GM11168 (cell line): ENCODE data around the gene RPS6KA4.

ENCODE experiments used
- in situ Hi-C: fragments of 300-500 bp; cut with MboI; formaldehyde crosslinking; loops from one replicate; pipeline ENCODE4 v1.12.0; 2022; ENCODE audit warnings: low sequenced_read_pairs; ENCODE audit not compliant: unreplicated experiment

RPS6KA4 gene

DNA sequence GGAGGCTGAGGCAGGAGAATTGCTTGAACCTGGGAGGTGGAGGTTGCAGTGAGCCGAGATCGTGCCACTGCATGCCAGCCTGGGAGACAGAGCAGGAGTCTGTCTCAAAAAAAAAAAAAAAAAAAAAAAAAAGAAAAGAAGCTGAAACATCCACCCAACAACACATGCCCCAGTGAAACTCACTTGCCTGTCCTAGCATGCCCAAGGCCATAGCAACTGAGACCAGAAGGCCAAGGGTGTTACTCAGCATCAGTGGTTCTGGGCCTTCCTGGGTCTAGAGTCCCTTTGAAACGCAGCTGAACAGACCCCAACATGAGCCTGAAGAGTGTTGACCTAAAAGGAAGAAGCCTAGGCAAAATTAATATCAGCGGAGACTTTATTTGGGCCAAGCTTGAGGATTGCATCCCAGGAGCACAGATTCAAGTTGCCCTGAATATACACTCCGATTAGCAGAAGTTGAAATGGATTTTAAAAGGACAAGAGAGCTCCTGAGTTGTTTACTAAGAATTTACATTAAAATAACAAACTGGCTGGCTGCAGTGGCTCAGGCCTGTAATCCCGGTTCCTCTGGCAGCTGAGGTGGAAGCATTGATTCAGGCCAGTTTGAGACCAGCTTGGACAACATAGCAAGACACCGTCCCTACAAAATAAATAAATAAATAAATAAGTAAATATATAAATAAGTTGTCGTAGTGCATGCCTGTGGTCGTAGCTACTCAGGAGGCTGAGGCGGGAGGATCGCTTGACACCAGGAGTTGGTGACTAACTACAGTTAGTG is 34.1 kb upstream of the RPS6KA4 start:
- in situ Hi-C loops: no loop called here

DNA sequence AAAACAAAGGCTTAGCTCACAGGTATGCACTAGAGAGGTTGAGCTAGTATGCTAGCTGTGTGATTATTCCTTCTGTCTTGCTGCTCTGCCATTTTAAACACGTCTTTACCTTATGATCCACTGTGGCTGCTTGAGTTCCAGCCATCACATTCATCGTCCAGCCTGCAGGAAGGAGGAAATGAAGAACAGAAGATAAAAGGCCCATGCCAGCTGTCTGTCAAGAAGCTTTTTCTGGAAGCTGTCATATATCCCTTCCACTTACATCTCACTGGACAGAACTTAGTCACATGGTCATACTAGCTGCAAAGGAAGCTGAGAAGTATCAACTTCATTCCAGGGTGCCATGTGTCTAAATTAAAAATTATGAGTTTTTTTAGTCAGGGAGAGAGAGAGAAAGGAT is 31.6 kb upstream of the RPS6KA4 start:
- in situ Hi-C loops: no loop called here

DNA sequence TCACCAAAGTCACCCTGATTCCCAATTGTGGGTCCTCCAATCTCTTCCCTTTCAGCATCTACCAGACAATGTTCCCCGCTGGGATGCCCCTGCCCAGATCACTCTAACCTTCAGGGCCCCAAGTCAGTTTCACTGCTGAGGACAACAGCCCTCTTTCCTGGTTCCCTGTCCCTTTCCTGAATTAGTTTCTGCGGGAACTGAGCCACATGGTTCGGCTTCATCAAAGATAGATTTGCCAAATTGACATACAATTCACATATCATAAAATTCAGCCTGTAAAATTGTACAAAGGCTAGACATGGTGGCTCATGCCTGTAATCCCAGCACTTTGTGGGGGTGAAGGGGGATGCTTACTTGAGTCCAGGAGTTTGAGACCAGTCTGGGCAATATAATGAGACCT is 31.0 kb upstream of the RPS6KA4 start:
- in situ Hi-C loops: no loop called here

DNA sequence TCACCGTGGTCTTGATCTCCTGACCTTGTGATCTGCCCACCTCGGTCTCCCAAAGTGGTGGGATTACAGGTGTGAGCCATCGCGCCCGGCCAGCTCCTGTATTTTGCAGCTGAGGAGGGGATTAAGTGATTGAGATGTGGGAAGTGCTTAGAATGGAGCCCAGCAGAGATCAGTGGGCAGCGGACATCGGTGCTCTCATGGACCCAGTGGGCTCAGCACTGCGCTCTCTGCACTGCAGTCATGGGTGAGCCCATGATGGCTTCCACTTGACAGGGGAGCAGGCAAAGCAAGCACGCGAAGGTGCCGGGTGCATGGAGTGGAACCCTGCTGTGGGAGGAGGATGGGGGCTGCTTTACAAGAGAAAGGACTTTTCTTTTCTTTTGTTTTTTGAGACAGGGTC is 28.1 kb upstream of the RPS6KA4 start:
- in situ Hi-C loops: no loop called here

DNA sequence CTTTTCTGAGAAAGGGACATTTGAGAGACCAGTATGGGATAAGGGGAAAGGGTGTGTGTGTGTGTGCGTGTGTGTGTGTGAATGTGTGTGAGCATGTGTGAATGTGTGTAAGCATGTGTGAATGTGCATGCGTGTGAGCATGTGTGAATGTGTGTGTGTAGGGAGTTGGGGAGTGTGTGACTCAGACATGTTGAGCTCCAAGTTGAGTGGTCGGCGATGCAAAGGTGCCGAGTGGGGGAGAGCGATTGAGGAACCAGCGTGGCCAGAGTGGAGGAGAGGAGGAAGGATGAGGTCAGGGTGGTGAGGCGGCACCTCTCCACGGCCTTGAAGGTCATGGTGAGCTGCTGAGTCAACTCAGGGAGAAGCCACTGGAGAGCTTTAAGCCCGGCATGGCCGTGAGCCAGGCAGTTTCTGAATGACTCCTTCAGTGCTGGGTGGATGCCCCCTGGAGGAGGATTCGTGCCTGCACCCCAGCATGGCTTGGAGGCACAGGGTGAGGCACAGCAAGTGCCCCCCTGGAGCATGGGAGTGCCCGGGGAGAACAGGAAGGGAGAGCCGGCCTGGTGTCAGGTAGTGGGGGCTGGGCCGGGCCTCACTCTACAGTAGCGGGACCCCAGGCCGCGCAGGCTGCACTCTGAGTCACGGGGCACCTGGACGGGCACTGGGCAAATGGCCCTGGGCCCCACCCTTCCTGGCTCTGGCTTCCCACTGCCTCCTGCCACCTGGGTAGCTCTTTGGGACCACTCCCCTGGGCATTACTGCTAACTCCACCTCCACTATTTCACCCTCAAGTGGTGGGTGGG is 27.2 kb upstream of the RPS6KA4 start:
- in situ Hi-C loops: no loop called here

DNA sequence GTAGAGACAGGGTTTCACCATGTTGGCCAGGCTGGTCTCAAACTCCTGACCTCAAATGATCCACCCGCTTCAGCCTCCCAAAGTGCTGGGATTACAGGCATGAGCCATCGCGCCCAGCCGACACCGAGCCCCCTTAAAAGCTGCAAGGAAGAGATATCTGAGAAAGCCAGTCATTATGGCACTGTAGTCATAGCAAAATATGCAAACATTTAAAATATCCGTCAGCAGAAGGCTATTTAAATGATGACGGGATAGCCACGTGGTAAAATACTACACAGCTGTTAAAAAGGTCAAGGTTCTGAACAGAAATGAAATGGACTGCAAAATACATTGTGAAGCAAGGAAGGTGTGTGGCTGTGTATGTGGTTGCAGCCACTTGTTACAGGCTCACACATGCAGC is 25.4 kb upstream of the RPS6KA4 start:
- in situ Hi-C loops: no loop called here

DNA sequence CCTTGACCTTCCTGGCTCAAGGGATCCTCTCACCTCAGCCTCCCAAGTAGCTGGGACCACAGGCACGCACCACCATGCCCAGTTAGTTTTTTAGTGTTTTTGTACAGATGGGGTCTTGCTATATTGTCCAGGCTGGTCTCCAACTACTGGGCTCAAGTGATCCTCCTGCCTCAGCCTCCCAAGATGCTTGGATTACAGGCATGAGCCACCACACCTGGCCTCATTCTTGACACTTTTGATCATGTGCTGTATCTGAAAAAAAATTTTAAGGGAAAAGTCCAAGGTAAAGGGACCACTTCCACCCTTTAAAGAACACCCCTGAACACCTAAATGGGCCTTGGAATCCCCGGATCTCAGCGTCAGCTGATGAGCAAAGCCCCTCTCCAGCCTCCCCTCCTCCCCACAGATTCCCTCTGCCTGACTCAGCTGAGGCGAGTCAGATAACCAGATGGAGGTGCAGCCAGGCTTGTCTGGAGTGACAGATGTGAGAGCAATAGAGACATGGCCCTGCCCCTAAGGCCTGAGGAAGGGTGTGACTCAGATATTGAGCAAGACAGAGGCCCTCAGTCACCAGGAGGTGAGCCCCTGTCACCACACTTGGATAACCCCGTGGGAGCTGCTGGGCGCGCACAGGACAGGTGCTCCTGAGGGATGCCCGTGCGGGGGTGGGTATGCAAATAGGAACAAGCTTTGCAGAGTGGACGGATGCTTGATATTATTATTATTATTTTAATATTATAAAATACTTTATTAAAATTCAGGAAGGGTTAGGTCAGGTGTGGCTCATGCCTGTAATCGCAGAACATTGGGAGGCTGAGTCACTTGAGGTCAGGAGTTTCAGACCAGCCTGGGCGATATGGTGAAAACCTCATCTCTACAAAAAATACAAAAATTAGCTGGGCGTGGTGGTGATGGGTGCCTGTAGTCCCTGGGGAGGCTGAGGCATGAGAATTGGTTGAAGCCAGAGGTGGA is 23.9 kb upstream of the RPS6KA4 start:
- in situ Hi-C loops: no loop called here

DNA sequence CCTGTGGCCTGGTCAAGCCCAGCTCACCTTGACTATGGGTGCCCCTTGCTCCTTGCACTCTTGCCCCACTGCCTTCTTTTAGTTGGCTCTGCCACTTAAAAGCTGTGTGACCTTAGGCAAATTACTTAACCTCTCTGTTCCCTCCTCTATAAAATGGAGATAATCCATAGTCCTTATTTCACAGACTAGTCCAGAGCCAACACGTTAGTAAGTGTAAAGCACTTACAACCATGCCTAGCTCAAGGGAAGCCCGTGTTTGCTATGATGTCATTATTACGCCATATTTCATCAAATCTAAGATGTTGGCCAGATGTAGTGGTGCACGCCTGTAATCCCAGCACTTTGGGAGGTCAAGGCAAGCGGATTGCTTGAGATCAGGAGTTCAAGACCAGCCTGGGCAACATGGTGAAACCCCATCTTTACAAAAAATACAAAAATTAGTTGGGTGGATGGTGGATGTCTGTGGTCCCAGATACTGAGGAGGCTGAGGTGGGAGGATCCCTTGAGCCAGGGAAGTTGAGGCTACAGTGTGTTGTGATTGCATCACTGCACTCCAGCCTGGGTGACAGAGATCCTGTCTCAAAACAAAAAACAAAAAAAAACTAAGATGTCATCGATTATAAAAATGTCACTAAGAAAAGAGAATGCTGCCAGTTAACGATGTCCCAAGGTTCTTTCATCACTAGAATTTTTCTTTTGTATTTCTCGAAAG is 21.3 kb upstream of the RPS6KA4 start:
- in situ Hi-C loops: no loop called here

DNA sequence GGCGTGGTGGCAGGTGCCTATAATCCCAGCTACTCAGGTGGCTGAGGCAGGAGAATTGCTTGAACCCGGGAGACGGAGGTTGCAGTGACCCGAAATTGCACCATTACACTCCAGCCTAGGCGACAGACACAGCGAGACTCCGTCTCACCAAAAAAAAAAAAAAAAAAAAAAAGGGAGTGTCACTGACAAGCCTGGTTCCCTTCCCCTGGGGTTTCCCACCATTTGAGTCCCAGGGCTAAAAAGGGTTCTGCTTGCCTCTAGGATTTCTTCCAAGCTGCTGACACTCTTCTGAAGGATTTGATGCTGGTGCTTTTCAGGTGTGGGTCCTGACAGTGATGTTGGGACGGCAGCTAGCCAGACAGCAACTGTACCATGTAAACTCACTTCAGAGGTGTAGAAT is 20.2 kb upstream of the RPS6KA4 start:
- in situ Hi-C loops: no loop called here

DNA sequence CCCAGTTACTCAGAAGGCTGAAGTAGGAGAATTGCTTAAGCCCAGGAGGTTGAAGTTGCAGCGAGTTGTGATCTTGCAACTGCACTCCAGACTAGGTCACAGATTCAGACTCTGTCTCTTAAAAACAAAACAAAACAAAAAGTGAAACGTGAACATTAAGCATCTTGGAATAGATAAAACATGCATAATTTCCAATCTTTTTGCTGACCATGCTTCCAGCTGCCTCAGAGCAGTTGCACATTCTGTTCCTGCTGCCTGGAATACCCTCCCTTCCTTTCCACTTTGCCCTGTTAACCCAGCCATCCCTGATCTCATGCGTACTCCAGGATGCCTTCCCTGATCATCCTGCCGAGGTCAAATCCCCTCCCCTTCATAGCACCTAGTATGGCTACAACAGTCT is 19.7 kb upstream of the RPS6KA4 start:
- in situ Hi-C loops: no loop called here

DNA sequence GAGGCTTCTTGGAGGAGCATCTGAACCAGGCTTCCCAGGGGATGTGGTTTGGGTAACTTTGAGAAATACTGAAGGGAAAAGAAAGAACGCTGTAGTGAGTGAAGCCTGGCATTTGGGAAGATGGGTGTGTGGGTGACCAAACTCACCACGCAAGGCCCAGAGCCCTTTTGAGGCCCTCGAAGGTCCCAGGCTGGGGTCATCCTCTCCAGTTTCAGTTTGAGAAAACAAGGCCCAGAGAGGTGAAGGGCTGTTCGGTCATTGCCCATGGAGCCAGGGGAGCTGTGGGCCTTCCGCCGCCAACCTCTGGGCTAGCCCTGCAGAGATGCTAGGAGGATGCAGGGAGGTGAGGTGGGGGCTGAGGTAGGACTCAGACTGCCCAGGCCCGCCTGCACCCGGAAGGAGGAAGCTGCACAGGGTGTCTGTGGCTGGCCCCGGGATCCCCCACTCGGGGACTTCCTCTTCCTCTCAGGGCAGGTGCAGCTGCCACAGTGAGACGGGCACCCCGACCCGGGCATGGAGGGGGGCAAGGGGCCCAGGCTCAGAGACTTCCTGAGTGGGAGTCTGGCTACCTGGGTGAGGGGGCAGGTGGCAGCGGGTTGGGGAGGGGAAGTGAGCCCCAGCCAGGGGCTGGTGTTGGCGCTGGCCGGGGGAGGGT is 19.1 kb upstream of the RPS6KA4 start, which contains the start of gene CCDC88B:
Gene CCDC88B, plus strand, starts transcription at position 451 of the 655 bp plus-strand sequence. Its CDS starts 63 bp downstream, at position 514.
- in situ Hi-C loops: no loop called here

DNA sequence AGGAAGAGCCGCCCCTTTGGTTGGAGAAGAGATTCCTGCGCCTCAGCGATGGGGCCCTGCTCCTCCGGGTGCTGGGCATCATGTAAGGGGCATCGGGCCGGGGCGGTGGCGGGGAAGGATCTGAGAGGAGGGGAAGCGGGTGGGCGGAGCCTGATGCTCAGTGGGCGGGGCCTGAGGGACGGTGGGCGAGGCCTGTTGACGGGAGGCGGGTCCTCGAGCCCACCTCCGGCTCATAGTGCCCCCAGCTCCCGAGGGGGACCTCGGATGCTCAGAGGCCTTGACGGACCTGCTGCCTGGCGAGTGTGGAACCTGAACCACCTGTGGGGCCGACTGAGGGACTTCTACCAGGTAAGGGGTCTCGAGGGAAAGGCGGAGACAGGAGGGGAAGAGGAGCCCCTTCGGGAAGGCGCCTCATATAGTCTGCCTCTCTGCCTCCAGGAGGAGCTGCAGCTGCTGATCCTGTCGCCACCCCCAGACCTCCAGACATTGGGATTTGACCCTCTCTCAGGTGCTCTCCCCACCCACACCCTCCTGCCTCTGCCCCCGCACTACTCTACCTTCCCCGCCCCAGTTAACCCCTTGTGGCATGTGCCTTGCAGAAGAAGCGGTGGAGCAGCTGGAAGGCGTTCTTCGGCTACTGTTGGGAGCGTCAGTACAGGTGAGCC is 18.2 kb upstream of the RPS6KA4 start:
- in situ Hi-C loops: no loop called here

DNA sequence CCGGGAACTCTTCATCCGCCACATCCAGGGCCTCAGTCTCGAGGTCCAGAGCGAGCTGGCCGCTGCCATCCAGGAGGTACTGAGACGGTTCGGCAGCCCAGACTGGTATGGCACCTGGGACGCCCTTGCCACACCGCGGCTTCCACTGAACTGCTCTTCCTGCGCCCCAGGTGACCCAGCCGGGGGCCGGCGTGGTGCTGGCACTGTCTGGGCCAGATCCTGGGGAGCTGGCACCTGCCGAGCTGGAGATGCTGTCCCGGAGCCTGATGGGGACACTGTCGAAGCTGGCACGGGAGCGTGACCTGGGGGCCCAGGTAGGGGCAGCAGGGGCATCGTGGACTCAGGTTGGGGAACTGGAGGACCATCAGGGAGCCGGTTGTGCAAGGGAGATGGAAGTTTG is 17.5 kb upstream of the RPS6KA4 start:
- in situ Hi-C loops: no loop called here

DNA sequence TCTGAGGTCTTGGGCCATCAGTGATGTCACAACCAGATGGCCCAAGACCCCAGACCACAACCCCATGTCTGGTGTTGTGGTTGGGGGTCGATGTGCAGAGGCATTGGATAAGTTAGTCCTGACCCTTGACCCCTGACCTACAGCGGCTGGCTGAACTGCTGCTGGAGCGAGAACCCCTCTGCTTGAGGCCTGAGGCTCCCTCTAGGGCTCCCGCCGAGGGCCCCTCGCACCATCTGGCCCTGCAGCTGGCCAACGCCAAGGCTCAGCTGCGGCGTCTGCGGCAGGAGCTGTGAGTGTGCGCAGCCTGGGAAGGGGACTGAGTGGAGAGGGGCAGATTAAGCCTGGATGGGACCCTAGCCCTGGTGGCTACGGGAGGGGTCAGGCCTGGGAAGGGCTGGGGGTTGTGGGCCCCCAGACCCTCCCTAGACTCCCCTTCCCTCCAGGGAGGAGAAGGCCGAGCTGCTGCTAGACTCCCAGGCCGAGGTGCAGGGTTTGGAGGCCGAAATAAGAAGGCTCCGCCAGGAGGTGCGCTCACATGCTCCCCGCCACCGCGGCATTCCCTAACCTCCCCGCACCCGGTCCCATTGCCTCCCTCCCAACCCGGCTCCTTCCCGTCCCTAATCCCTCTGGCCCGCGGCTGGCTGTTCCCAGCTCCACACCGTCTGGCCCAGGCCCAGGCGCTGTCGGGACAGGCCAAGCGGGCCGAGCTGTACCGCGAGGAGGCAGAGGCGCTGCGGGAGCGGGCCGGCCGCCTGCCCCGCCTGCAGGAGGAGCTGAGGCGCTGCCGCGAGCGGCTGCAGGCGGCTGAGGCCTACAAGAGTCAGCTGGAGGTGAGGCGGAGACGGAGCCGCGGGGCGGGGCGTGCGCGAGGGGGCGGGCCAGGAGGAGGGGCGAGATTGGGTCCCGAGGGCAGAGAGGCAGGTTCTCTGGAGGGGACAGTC is 16.8 kb upstream of the RPS6KA4 start:
- in situ Hi-C loops: no loop called here

DNA sequence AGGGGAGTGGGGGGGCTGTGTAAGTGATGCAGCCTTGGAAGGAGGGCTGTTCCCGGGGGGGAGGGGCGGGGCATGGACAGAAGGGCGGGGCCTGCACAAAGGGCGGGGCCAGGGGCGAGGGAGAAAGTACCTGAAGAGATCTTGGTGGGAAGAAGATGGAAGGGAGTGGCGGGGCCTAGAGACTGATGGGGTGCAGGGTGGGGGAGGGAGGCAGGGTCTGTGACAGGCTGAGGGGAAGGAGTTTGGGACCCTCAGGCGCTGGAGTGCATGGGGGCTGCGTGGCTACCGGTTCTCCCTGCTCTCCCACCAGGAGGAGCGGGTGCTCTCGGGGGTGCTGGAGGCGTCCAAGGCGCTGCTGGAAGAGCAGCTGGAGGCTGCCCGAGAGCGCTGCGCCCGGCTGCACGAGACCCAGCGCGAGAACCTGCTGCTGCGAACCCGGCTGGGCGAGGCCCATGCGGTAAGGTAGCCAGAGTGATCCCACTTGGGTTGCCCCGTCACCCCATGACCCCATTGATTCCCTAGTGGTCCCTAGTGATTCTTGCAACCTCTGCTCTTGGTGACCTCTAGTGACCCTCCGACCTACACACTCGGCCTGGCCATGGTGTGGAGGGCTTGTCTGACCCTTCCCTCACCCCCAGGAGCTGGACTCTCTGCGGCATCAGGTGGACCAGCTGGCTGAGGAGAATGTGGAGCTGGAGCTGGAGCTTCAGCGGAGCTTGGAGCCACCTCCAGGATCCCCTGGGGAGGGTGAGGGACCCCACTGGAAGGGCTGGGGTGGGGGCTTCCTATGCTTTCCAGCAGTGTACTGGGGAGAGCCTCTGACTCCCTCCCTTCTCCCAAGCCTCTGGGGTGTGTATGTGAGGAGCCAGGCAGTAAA is 15.9 kb upstream of the RPS6KA4 start:
- in situ Hi-C loops: no loop called here

DNA sequence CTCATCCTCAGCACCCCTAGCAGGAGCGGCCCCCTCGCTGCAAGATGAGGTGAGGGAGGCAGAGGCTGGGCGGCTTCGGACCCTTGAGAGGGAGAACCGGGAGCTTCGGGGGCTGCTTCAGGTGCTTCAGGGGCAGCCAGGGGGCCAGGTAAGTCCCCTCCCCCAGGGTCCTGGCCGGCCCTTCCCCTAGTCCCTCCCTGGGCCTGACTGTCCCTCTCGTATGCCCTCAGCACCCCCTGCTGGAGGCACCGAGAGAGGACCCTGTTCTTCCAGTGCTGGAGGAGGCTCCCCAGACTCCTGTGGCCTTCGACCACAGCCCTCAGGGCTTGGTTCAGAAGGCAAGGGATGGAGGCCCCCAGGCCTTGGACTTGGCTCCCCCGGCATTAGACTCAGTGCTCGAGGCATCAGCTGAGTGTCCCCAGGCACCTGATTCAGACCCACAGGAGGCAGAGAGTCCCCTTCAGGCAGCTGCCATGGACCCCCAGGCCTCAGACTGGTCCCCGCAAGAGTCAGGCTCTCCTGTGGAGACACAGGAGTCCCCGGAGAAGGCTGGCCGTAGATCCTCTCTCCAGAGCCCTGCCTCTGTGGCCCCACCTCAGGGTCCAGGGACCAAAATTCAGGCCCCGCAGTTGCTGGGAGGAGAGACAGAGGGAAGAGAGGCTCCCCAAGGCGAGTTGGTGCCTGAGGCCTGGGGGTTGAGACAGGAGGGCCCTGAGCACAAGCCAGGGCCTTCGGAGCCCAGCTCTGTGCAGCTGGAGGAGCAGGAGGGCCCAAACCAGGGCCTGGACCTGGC is 15.0 kb upstream of the RPS6KA4 start:
- in situ Hi-C loops: no loop called here
